ENCODE results near the gene MOBP. TPM values are rescaled to one million over a fixed set of nuclear protein-coding genes. Genes with fewer than 3 reads are reported as not detected.

The MOBP gene
- total and polyA plus RNA-seq, 2 of the 8 experiments (the other 6 are each of a cell fraction or from before 2014, with no cell fraction given), result 0.06 to 0.50 TPM

DNA sequence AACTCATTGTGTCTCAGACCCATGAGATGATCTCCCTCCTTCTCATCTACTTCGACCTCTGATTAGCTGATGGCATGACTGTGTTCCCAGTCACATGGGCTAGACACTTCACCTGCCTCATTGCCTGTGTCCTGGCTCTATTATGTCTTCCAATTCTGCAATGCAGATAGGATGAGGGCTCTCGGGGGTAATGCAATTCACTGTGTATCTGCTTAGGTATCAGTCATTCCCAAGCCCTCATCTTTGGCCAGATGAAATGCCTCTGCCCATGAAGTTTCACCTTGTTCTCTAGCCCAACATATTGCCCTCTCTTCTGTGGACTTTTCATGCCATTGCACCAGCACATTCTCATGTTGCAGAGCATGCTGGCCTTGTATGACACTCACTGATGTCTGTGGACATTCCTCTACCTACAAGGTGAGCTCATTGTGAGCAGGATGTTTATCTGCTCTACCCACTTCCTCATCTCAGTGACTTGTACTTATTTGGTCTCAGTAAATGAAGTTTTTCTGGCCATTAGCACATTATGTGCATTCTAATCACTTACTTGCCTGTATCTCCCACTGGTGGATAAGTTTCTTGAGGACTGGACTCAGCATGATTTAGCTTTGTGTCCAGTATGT is 32.3 kb downstream of the MOBP start:
- ChIA-PET POLR2A (ENCODE audit: partially characterized antibody) (interaction anchor here (0.8 to 2.1 kb wide), 6 partner anchors 45 to 96 kb away, joined by 3 to 19 read pairs (median 4); no protein-coding TSS in a partner anchor), CTCF (ENCODE audit: partially characterized antibody) (interaction anchor here (0.7 to 6.5 kb wide), 20 partner anchors 7 to 581 kb away, joined by 3 to 122 read pairs (median 7); partner anchors contain the start of genes MOBP and RPSA)
- TF ChIP-seq GABPA (IDR thresholded peaks at IDR 0.05; ENCODE audit: borderline replicate concordance, insufficient read depth, low read length), result no peak
- no peak for TF ChIP-seq TEAD4 (IDR thresholded peaks at IDR 0.05; ENCODE audit: low read depth, low read length)
- TF ChIP-seq KDM5A (IDR thresholded peaks at IDR 0.05; ENCODE audit: low read length), result no peak
- no peak for TF ChIP-seq SIRT6 (IDR thresholded peaks at IDR 0.05; ENCODE audit: low read length)
- TF ChIP-seq KDM4A (IDR thresholded peaks at IDR 0.05; ENCODE audit: low read depth, low read length, severe bottlenecking), result no peak
- TF ChIP-seq SUZ12 (IDR thresholded peaks at IDR 0.05; ENCODE audit: low read length), result no peak
- TF ChIP-seq POLR2A (IDR thresholded peaks at IDR 0.05; ENCODE audit: control extremely low read depth in 1 of 2, low read depth in 2 of 2, low read length in 2 of 2), result no peak
- TF ChIP-seq BRCA1 (IDR thresholded peaks at IDR 0.05; ENCODE audit: low read depth, low read length), result no peak
- TF ChIP-seq HDAC6 (IDR thresholded peaks at IDR 0.05; ENCODE audit: low read depth, low read length), result no peak
- no peak for TF ChIP-seq EGR1 (IDR thresholded peaks at IDR 0.05; ENCODE audit: borderline replicate concordance, low read depth, low read length)
- no peak for TF ChIP-seq CTBP2 (IDR thresholded peaks at IDR 0.05; ENCODE audit: borderline replicate concordance, insufficient read depth, insufficient read length, low read length)
- no peak for TF ChIP-seq TAF7 (optimal IDR thresholded peaks at IDR 0.05; ENCODE audit: borderline replicate concordance, low read depth, low read length)
- H3K4me1 ChIP-seq (replicated peaks in 1 of 4; ENCODE audit: control insufficient read depth in 3 of 4, insufficient read depth in 4 of 4, low read length in 3 of 4), result no peaks in the 10 kb centered on the region
- no peak overlapping the region for H2BK12ac ChIP-seq (ENCODE audit: low read depth, low read length)
- FAIRE-seq (no peak), DNase-seq (ENCODE audit: low read depth in 1 of 2, low spot score in 2 of 2) (no peak)
- H3K27ac ChIP-seq (ENCODE audit: low read depth, low read length), result no peak overlapping the region
- H4K8ac ChIP-seq (ENCODE audit: extremely low read depth, insufficient read depth, low read length), result no peak overlapping the region
- no peak overlapping the region for H3K9ac ChIP-seq (replicated peaks in 1 of 4; ENCODE audit: extremely low read depth in 1 of 4, low read depth in 3 of 4, low read length in 3 of 4)
- no peak overlapping the region for H3K23ac ChIP-seq (ENCODE audit: insufficient read length)
- H3K9me3 ChIP-seq (ENCODE audit: insufficient read depth in 2 of 2, low read depth in 1 of 2, low read length in 1 of 2), result peaks cover 0 to 2% of the 10 kb centered on the region in 2 experiments; a peak in 1 of 4 replicates
- no peak overlapping the region for H3K56ac ChIP-seq (replicated peaks; ENCODE audit: insufficient read length, low read depth, low read length)
- H2BK120ac ChIP-seq (replicated peaks; ENCODE audit: low read depth, low read length), result no peak overlapping the region
- no peak overlapping the region for H2AFZ ChIP-seq (ENCODE audit: low read length)
- no peak overlapping the region; the same call in 1 of the 2 replicates for H2BK15ac ChIP-seq (ENCODE audit: low read length)
- H3K79me1 ChIP-seq (ENCODE audit: low read depth, low read length), result no peaks in the 10 kb centered on the region
- H4K91ac ChIP-seq (replicated peaks; ENCODE audit: insufficient read length, low read length), result no peak overlapping the region
- H2BK20ac ChIP-seq (ENCODE audit: low read length), result no peak overlapping the region; the same call in 1 of the 2 replicates
- H3K14ac ChIP-seq (ENCODE audit: insufficient read length), result no peak overlapping the region
- H3K27me3 ChIP-seq (replicated peaks in 1 of 4; ENCODE audit: control insufficient read depth in 3 of 4, extremely low read depth in 1 of 4, insufficient read depth in 3 of 4, low read length in 3 of 4), result peaks cover 0 to 2% (median 0%) of the 10 kb centered on the region in 4 experiments; a peak in 2 of 7 replicates
- no peak overlapping the region for H3K4me3 ChIP-seq (ENCODE audit: extremely low read depth in 1 of 4, insufficient read depth in 2 of 4, low read depth in 3 of 4, low read length in 4 of 4)
- no peak overlapping the region for H3K4ac ChIP-seq (replicated peaks; ENCODE audit: insufficient read length, low read depth, low read length)
- WGBS, 2 experiments (ENCODE audit: extremely low coverage in 1 of 2, insufficient coverage in 1 of 2, insufficient read length in 1 of 2, insufficient replicate concordance in 2 of 2, low coverage in 1 of 2, low lambda C conversion rate in 2 of 2, missing lambda C conversion rate in 1 of 2), result 76% methylated on average over 2 of the region's 2 CpGs; no CpG with 5 or more reads in 1 of the 2 experiments
- peak overlapping the region; percentile 92; the same call in 1 of the 2 replicates for H2AK5ac ChIP-seq (ENCODE audit: low read depth, low read length)
- no peak overlapping the region for H4K5ac ChIP-seq (ENCODE audit: insufficient read length, low read depth, low read length)
- H3K18ac ChIP-seq (ENCODE audit: extremely low read depth, low read length), result no peak overlapping the region
- H3K79me2 ChIP-seq (ENCODE audit: control insufficient read depth in 1 of 2, insufficient read depth in 2 of 2, low read length in 2 of 2), result no peaks in the 10 kb centered on the region
- H2BK5ac ChIP-seq (ENCODE audit: low read depth, low read length), result no peak overlapping the region
- H3K36me3 ChIP-seq (ENCODE audit: control insufficient read depth in 2 of 4, insufficient read depth in 4 of 4, low read length in 3 of 4), result 0 out of 8 replicates have a peak, but pooled peaks cover 0 to 2% (median 0%) of the 10 kb centered on the region in 4 experiments
- H3K23me2 ChIP-seq (ENCODE audit: low read depth, low read length), result no peaks in the 10 kb centered on the region
- no peak overlapping the region for H3K4me2 ChIP-seq (ENCODE audit: insufficient read depth in 1 of 2, low read depth in 2 of 2, low read length in 2 of 2)
- H4K20me1 ChIP-seq (replicated peaks in 1 of 2; ENCODE audit: control insufficient read depth in 1 of 2, insufficient read depth in 2 of 2, low read length in 2 of 2), result no peaks in the 10 kb centered on the region

All from H1 (cell line).